HG03139 (cell line): ENCODE measurements around the gene RHOA.

ENCODE experiments used
- ATAC-seq: cut with Tn5 transposase; IDR thresholded peaks from one replicate; pipeline ENCODE4 v1.9.1; 2021; ENCODE audit not compliant: unreplicated experiment

Gene RHOA

DNA sequence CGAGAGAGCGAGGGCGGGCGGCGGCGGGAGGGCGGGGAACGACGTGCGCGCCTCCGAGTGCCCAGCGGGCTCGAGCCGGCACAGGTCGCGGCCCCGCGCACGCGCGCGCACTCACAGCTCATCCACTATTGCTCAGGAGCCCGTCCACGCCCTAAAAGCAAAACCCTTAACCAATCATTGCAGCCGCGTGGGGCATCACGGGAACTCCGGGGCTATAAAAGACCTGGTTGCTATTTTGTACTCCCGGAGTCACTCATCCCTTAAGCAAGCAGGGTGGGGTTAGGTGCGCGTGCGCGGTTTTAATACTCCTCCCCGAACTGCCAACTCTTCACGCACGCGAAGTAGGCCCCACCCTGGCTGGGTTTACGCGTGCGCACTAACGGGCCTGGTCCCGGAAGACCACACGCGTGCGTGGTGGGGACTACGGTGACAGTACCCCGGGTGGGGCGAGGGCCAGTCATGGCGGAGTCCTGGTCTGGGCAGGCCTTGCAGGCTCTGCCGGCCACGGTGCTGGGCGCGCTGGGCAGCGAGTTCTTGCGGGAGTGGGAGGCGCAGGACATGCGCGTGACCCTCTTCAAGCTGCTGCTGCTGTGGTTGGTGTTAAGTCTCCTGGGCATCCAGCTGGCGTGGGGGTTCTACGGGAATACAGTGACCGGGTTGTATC lies at the start of gene RHOA, which contains the start of gene TCTA:
TSS of gene RHOA (minus strand) at position 9 of the 664 bp plus-strand sequence. CDS start 36,387 bp downstream, outside the sequence.
TSS of gene TCTA (plus strand) at position 456 of the 664 bp plus-strand sequence. CDS start at position 460, 4 bp downstream.
- peak; percentile 70 for ATAC-seq

- no peak for ATAC-seq
Observed at GRCh38 chr3:49460956-49461355, 49.2 kb upstream of the RHOA start.

DNA sequence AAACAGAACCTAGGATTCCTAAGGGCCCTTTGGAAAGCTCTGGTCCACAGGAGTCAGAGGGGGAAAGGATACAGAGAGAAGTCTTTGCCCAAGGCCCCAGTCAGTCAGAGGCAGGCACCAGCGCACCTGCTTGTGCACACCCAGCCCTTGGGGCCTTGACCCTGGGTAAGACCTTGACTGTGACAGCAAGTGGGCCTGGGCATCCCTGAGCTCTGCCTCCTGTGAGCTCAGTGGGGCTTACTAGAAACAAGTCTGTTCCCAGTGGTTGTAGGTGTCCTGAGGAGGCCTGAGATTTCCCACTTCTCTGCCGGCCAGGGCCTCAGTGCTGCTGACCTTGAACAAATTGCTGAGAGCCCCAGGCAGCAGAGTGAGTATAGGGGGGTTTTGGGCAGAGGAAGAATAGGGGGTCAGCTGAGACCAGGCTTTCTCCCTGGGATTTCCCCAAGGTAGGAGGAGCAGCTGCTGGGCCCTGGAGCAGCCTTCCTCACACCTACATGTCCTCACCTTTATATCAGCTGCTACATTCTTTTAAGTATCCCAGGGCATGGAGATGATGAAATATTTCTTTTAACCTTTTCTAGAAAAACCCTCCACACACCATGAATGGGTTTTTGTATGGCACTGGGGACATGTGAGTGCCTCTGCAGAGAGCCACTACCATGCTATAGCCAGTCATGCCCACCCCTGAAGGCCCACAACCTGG lies 48.6 kb upstream of the RHOA start:
- no peak for ATAC-seq

- ATAC-seq = no peak
Observed at GRCh38 chr3:49456466-49456865, 44.7 kb upstream of the RHOA start.

DNA sequence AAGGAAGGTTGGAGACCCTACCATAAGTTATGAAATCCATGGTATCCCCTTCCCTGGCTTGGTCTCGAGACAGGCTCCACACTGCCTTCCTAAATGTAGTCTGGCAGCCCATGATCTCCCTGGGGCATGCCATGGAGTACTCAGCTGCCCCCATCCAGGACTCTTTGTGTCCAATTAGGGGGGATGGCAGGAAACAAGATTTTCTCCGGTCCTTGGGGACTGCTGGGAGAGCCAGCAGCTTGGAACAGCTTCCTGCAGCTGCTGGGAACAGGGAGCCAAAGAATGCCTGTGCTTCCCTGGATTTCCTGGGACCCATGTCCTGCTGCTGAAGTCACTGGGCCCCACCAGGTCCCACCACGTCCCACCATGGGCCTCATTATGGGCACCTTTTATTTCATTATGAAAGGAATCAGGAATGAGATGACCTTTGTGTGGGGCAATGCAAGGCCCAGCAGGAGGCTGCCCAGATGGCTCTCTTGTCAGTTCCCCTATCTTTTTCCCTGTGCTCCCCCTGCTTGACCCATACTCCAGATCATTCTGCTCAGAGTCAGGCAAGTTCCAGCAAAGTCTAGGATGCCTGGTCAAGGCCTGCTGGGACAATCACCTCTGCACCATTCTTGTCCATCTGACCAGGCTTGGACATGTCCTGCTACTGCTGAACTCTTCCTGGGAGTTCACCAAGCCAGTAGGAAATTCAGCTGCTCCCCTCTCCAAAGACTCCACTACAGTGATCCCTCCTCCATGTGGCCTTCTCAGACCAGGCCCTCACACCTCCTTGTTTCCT lies 43.3 kb upstream of the RHOA start:
- ATAC-seq = no peak

GRCh38 chr3:49454458-49454857 lies 42.7 kb upstream of the RHOA start:
- no peak for ATAC-seq

GRCh38 chr3:49453621-49454020 lies 41.8 kb upstream of the RHOA start:
- no peak for ATAC-seq

DNA sequence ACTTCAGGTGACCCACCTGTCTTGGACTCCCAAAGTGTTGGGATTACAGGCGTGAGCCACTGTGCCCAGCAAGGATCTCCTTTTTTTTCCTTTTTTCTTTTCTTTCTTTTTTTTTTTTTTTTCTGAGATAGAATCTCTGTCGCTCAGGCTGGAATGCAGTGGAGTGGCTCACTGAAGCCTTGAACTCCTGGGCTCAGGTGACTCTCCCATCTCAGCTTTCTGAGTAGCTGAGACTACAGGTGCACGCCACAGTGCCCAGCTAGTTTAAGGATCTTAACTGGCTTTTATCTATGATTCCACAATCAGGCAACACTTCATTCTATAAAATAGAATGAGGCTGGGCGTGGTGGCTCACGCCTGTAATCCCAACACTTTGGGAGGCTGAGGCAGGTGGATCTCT lies 33.6 kb upstream of the RHOA start:
- no peak for ATAC-seq

DNA sequence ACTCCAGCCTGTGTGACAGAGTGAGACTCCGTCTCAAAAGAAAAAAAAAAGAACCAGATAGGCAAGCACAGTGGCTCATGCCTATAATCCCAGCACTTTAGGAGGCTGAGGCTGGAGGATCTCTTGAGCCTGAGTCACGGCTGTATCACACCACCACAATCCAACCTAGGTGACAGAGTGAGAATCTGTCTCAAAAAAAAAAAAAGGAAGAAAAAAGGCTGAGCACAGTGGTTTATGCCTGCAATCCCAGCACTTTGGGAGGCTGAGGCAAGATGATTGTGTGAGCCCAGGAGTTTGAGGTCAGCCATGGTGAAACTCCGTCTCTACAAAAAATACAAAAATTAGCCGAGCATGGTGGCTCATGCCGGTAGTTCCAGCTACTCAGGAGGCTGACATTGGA lies 23.0 kb upstream of the RHOA start:
- no peak for ATAC-seq

- no peak for ATAC-seq
Observed at GRCh38 chr3:49428752-49429080, 16.9 kb upstream of the RHOA start.

DNA sequence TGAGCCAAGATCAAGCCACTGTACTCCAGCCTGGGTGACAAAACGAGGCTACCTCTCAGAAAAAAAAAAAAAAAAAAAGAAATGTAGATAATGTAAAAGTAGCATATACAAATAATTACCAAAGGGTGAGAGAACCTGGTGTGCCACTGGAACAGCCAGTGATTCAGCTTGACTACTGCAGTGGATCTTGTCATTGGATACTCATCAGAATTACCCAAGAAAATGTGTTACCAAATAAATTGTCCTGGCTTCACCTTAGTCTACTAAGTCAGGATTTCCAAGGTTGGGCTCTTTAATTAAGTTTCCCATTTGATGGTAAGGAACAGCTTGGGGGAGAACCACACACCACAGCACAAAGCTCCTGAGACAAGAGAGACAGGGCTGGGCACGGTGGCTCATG lies 15.8 kb upstream of the RHOA start:
- no peak for ATAC-seq

GRCh38 chr3:49424816-49425215 lies 13.0 kb upstream of the RHOA start:
- ATAC-seq = no peak

DNA sequence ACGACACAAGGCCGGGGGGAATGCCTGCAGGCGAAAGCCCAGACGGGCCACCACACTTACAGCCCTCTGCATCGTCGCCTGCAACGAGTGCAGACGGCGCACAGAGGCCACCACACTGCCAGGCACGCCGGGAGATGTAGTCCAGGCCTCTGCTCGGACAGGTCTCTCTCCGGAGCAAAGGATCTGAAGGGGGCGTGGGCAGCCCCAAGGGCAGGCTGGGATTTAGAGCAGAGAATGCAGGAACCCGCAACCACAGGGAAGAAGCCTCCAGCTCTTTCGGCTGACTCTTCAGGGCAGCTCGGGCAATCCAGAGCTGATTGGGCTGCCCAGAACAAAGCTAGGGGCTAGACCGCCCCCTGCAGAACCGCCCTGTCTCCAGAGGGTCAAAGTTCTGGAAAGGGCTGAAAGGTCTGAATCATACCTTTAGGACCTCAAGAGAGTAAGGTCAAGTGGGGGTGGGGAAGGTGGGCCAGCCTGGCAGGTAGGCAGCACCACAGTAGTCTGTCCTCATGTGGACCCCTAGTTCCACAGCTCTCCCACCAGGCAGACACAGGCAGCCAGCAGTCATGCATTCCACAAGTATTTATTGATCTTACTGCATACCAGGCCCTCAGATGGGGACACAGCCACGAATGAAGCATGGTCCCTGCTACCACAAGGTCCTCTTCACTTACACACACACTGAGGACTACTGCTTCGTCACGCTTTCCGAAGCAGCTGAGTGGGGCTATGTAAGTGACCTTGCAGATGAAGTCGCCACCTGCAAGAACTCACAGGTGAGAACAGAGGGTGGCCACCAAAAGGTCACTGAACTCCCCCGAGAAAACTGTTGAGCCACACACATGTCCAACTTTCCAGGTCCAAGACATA lies 10.8 kb upstream of the RHOA start, which contains the start of gene AMT:
TSS of gene AMT (minus strand) at position 95 of the 870 bp plus-strand sequence. CDS start at position 72, 23 bp downstream.
- ATAC-seq = no peak

DNA sequence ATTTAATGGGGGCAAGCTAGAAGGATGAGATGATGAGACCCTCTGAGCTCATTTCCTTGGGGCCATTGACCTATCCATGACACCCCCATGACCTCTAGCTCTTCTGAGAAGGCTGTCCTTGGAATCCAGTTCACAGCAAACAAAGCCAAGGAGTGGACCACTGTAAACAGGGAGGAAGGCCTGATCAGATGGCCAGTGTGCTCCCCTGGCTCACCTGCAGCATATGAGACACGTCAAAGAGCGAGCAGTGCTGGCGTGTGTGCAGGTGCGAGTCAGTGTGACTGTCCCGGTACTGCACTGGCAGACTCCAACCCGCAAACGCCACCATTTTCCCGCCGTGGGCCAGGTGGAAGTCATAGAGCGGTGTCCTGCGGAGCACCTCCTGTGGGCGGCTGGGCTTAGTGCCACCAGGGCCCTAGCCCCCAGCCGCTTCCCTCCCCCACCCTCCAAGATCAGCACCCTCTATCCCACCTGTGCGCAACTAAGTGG lies 10.2 kb upstream of the RHOA start:
- ATAC-seq = no peak

DNA sequence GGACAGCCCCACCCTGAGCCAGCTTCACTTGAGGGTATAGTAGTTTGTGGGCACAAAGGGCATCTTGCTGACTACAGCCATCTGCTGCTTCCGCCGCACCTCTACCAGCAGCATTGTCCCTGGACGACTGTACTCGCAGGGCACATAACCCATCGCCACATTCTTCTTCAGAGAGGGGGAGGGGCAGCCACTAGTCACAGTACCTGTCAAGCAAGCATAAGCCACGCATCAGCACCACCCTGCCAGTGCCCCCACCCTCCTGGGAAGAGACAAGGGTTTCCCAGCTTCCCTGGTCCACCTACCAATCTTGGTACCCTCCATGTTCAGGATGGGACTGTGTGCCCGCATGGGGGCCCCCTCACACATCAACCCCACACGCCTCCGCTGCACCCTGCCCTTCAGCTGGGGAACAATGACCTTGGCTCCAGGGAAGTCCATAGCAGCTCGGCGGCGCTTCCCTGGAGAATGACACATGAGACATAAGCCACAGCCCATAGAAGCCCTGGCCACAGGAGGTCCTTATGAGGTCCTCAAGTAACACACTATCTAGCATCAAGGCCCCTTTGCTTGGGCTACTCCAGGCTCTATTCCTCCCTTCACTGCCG lies 5.8 kb upstream of the RHOA start:
- ATAC-seq = no peak

GRCh38 chr3:49416867-49417266 lies 5.1 kb upstream of the RHOA start:
- no peak for ATAC-seq

DNA sequence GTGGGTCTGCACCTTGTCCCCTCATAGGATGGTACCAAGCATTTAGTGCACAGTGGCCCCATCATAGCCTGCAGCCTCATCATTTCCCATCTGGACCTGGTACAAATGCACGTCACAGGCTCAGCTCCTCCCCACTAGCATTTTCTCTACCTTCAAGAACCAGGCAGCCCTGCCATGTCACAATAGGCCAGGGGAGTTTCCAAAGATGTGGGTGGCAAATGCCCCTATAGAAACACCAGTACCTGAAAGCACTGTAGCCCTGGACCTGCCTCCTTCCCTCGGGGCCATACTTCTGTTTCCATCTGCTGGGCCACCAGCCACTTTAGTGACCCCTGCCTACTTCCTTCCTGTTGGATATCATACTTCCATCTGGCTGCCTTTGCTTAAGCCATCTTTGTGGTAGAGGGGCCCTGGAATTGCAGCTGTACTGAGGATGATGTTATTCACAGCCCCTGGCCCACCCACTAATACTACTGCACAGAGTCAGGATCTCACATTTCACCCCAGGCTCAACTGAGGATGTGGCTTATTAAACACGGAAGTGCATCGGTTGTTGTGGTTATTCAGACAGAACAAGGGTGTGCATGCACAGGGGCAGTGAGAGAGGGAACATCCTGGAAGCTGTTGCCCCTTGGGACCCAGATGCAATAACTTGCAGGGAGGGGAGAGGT lies 4.3 kb upstream of the RHOA start:
- no peak for ATAC-seq

DNA sequence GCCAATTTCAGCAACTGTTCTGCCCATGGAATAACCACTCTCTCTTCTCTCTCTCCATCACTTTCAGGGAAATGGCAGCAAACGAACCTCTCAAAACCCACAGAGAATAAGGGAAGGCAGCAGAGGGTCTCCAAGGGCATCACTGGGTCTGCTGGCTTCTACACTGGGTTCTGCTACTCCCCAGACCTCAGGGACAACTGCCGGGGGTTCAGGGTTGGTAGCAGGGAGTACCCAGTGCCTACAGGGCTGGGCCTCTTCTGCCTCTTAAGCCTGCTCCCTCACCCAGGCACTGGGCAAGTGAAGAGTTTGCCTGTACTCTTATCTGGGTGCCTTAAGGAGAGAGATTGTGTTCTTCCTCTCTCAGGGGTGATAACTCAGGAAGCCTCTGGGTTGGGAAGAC lies 3.0 kb upstream of the RHOA start:
- ATAC-seq = no peak

DNA sequence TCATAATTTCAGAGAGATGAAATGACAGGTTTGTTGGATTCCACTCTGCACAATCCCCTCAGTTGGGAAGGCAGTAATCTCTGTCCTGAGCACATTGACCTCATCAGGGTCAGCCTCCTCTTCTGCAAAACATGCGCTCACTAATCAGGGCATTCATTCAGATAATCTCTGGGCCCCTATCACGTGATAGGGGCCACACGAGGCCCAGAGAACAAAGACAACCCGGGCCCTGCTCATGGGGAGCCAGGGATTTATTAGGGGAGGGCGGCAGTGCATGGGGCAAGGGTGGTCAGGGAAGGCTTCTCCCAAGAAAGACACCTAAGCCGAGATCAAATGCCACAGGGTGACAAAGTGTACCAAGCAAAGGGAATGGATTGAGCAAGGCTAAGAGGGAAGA lies 1.6 kb upstream of the RHOA start:
- ATAC-seq = no peak
